ENCODE results near the gene PRPF31.
A peak's percentile ranks its signal among the peaks of the same experiment; 100 is the strongest.
"Not testable (repeated sequence)": the region's sequence is repeated elsewhere in the genome, so short reads cannot be mapped to it uniquely, and the experiment has no call there.

Gene PRPF31

GRCh38 chr19:54158812-54159351 is 43.3 kb downstream of the PRPF31 start:
- peaks cover 78% of the 10 kb centered on the region for H3K4me1 Mint-ChIP-seq
- no peaks in the 10 kb centered on the region for H3K9me3 Mint-ChIP-seq
- DNase-seq: peak; percentile 61
- H3K27me3 Mint-ChIP-seq: peaks cover 11% of the 10 kb centered on the region
- H3K27ac Mint-ChIP-seq: peak overlapping the region; percentile 98
- peaks cover 31% of the 10 kb centered on the region for H3K36me3 Mint-ChIP-seq
- H3K4me3 Mint-ChIP-seq: peak overlapping the region; percentile 94
- CTCF ChIA-PET: interaction anchor here (1.0 to 1.6 kb wide), 6 partner anchors 10 to 232 kb away, joined by 3 to 5 read pairs (median 4); partner anchors contain the start of genes CNOT3 and MBOAT7

GRCh38 chr19:54159352-54160181 is 44.0 kb downstream of the PRPF31 start, which contains the start of gene LENG1:
TSS of gene LENG1 (minus strand) at chr19:54159721. CDS start at chr19:54159695, 26 bp downstream.
- Mint-ChIP-seq H3K36me3 (peaks cover 29% of the 10 kb centered on the region), H3K4me3 (peak within 1 kb of the TSS; percentile 94), H3K27ac (peak within 1 kb of the TSS; percentile 98), H3K4me1 (peaks cover 79% of the 10 kb centered on the region), H3K9me3 (no peaks in the 10 kb centered on the region), H3K27me3 (peaks cover 16% of the 10 kb centered on the region)
- CTCF ChIA-PET: interaction anchor here (0.6 to 1.6 kb wide), 7 partner anchors 9 to 232 kb away, joined by 3 to 5 read pairs (median 3); partner anchors contain the start of genes CNOT3 and MBOAT7
- peak; percentile 100 for DNase-seq

- Mint-ChIP-seq H3K4me1 (peaks cover 79% of the 10 kb centered on the region), H3K4me3 (peak overlapping the region; percentile 94), H3K36me3 (peaks cover 23% of the 10 kb centered on the region), H3K27ac (peak overlapping the region; percentile 98), H3K27me3 (peaks cover 24% of the 10 kb centered on the region), H3K9me3 (no peaks in the 10 kb centered on the region)
- peak; percentile 34 for DNase-seq
- CTCF ChIA-PET: interaction anchor here (0.6 to 1.4 kb wide), 3 partner anchors 10 to 231 kb away, joined by 3 to 5 read pairs (median 3); partner anchors contain the start of gene MBOAT7
Measured at GRCh38 chr19:54160182-54160811, 44.7 kb downstream of the PRPF31 start.

- CTCF ChIA-PET: no interaction called here
- H3K27ac Mint-ChIP-seq: peak overlapping the region; percentile 98
- DNase-seq: no peak
- peak overlapping the region; percentile 94 for H3K4me3 Mint-ChIP-seq
- peaks cover 79% of the 10 kb centered on the region for H3K4me1 Mint-ChIP-seq
- peaks cover 29% of the 10 kb centered on the region for H3K27me3 Mint-ChIP-seq
- H3K36me3 Mint-ChIP-seq: peaks cover 21% of the 10 kb centered on the region
- H3K9me3 Mint-ChIP-seq: no peaks in the 10 kb centered on the region
Measured at GRCh38 chr19:54160854-54161253, 45.3 kb downstream of the PRPF31 start.

- Mint-ChIP-seq H3K9me3 (no peaks in the 10 kb centered on the region), H3K27ac (peak overlapping the region; percentile 83), H3K4me3 (peak overlapping the region; percentile 78), H3K36me3 (peaks cover 11% of the 10 kb centered on the region), H3K27me3 (peaks cover 42% of the 10 kb centered on the region), H3K4me1 (peaks cover 68% of the 10 kb centered on the region)
- DNase-seq: peak; percentile 89
- CTCF ChIA-PET: no interaction called here
Measured at GRCh38 chr19:54162241-54162805, 46.8 kb downstream of the PRPF31 start.

GRCh38 chr19:54162884-54163283 is 47.3 kb downstream of the PRPF31 start:
- Mint-ChIP-seq H3K4me1 (peaks cover 65% of the 10 kb centered on the region), H3K27me3 (peaks cover 42% of the 10 kb centered on the region), H3K4me3 (peak overlapping the region; percentile 78), H3K9me3 (no peaks in the 10 kb centered on the region), H3K36me3 (peaks cover 9% of the 10 kb centered on the region), H3K27ac (peak overlapping the region; percentile 83)
- CTCF ChIA-PET: no interaction called here
- DNase-seq: no peak

- peaks cover 6% of the 10 kb centered on the region for H3K36me3 Mint-ChIP-seq
- peak; percentile 80 for DNase-seq
- H3K4me1 Mint-ChIP-seq: peaks cover 57% of the 10 kb centered on the region
- CTCF ChIA-PET: interaction anchor here (1.1 to 1.5 kb wide), 2 partner anchors 28 to 66 kb away, joined by 3 to 4 read pairs; no protein-coding TSS in a partner anchor
- H3K9me3 Mint-ChIP-seq: no peaks in the 10 kb centered on the region
- peak overlapping the region; percentile 71 for H3K4me3 Mint-ChIP-seq
- H3K27ac Mint-ChIP-seq: peak overlapping the region; percentile 19
- H3K27me3 Mint-ChIP-seq: peaks cover 42% of the 10 kb centered on the region
Measured at GRCh38 chr19:54164369-54165068, 49.0 kb downstream of the PRPF31 start.

- Mint-ChIP-seq H3K9me3 (no peaks in the 10 kb centered on the region), H3K4me3 (no peak overlapping the region), H3K27me3 (peaks cover 42% of the 10 kb centered on the region), H3K27ac (no peak overlapping the region), H3K36me3 (peaks cover 6% of the 10 kb centered on the region), H3K4me1 (peaks cover 52% of the 10 kb centered on the region)
- CTCF ChIA-PET: interaction anchor here (1.1 to 1.5 kb wide), 2 partner anchors 28 to 65 kb away, joined by 3 to 4 read pairs; no protein-coding TSS in a partner anchor
- DNase-seq: no peak
Measured at GRCh38 chr19:54165222-54165621, 49.7 kb downstream of the PRPF31 start.

- peaks cover 5% of the 10 kb centered on the region for H3K36me3 Mint-ChIP-seq
- no peak overlapping the region for H3K27ac Mint-ChIP-seq
- H3K27me3 Mint-ChIP-seq: peaks cover 50% of the 10 kb centered on the region
- no peak overlapping the region for H3K4me3 Mint-ChIP-seq
- no peaks in the 10 kb centered on the region for H3K9me3 Mint-ChIP-seq
- peaks cover 27% of the 10 kb centered on the region for H3K4me1 Mint-ChIP-seq
- DNase-seq: peak; percentile 94
- CTCF ChIA-PET: interaction anchor here (1.2 to 1.7 kb wide), 3 partner anchors 20 to 97 kb away, joined by 3 to 10 read pairs (median 4); partner anchors contain the start of gene MBOAT7
Measured at GRCh38 chr19:54168174-54168917, 52.8 kb downstream of the PRPF31 start.

- no peak for DNase-seq
- H3K4me1 Mint-ChIP-seq: peaks cover 18% of the 10 kb centered on the region
- no peak overlapping the region for H3K4me3 Mint-ChIP-seq
- peaks cover 3% of the 10 kb centered on the region for H3K36me3 Mint-ChIP-seq
- CTCF ChIA-PET: interaction anchor here (1.0 to 2.7 kb wide), 5 partner anchors 25 to 97 kb away, joined by 3 to 16 read pairs (median 5); no protein-coding TSS in a partner anchor
- H3K27ac Mint-ChIP-seq: no peak overlapping the region
- no peaks in the 10 kb centered on the region for H3K9me3 Mint-ChIP-seq
- peaks cover 43% of the 10 kb centered on the region for H3K27me3 Mint-ChIP-seq
Measured at GRCh38 chr19:54169149-54169740, 53.7 kb downstream of the PRPF31 start.

- CTCF ChIA-PET: interaction anchor here (2.6 to 2.7 kb wide), 2 partner anchors 60 to 94 kb away, joined by 11 to 16 read pairs; no protein-coding TSS in a partner anchor
- peak overlapping the region; percentile 49 for H3K27ac Mint-ChIP-seq
Measured at GRCh38 chr19:54171736-54172431, 56.3 kb downstream of the PRPF31 start.

More at GRCh38 chr19:54171736-54172431, 56.3 kb downstream of the PRPF31 start:
- not testable (repeated sequence) for H3K4me1 Mint-ChIP-seq, DNase-seq, H3K36me3 Mint-ChIP-seq, H3K9me3 Mint-ChIP-seq, H3K4me3 Mint-ChIP-seq
- peaks cover 17% of the 10 kb centered on the region for H3K27me3 Mint-ChIP-seq
